HepG2 (cell line): Measurements from ENCODE around the gene AGRN. TPM values are rescaled to one million over a fixed set of nuclear protein-coding genes. Genes with fewer than 3 reads are reported as not detected.
A peak's percentile ranks its signal among the peaks of the same experiment; 100 is the strongest.

Experiments
- AHDC1 ChIP-seq: sonication (generic); formaldehyde crosslinking; IDR thresholded peaks from 2 replicates; pipeline ENCODE4 v1.5.1; 2020; ENCODE audit warnings: mild to moderate bottlenecking, missing genetic modification reagents, borderline replicate concordance
- CBFB ChIP-seq: sonication (generic); formaldehyde crosslinking; IDR thresholded peaks from 2 replicates; pipeline ENCODE4 v1.4.0; 2020; ENCODE audit warnings: missing genetic modification reagents
- CCAR2 ChIP-seq: fragments of 200-400 bp; formaldehyde crosslinking; optimal IDR thresholded peaks from 2 replicates; pipeline ENCODE3; 2018; ENCODE audit warnings: low read depth, mild to moderate bottlenecking, low read length, moderate library complexity
- CHD2 ChIP-seq: IDR thresholded peaks from 2 replicates; pipeline ENCODE4 v1.6.1; 2011; ENCODE audit warnings: low read depth, low read length, improper control_type of control experiment
- CREB1 ChIP-seq, 2 experiments: fragments of 450-650 bp in 1 of 2; IDR thresholded peaks; 2 replicates each; pipeline ENCODE4 v1.6.1; 2016 to 2017; ENCODE audit warnings: control low read depth in 1 of 2, mild to moderate bottlenecking in 1 of 2, missing compliant biosample characterization in 1 of 2, missing genetic modification characterization in 1 of 2
- EZH2 ChIP-seq: conservative IDR thresholded peaks from 2 replicates; pipeline ENCODE4 v1.6.1; 2012; ENCODE audit warnings: mild to moderate bottlenecking, low read depth, low read length, moderate library complexity
- GPN1 ChIP-seq: sonication (generic); formaldehyde crosslinking; IDR thresholded peaks from 2 replicates; pipeline ENCODE4 v1.5.1; 2020; ENCODE audit warnings: missing genetic modification reagents, borderline replicate concordance
- HNF1B ChIP-seq: sonication (generic); formaldehyde crosslinking; IDR thresholded peaks from 2 replicates; pipeline ENCODE4 v1.5.1; 2020; ENCODE audit warnings: mild to moderate bottlenecking, moderate library complexity, missing genetic modification reagents
- KLF11 ChIP-seq: IDR thresholded peaks from 2 replicates; pipeline ENCODE4 v1.6.1; 2016; ENCODE audit warnings: missing compliant biosample characterization
- PHB2 ChIP-seq: fragments of 450-650 bp; IDR thresholded peaks from 2 replicates; pipeline ENCODE4 v1.6.1; 2018; ENCODE audit not compliant: partially characterized antibody
- RBM39 ChIP-seq: fragments of 200-400 bp; formaldehyde crosslinking; IDR thresholded peaks from one replicate; pipeline ENCODE4 v1.6.1; 2018; ENCODE audit warnings: antibody characterized with exemption, mild to moderate bottlenecking, low read depth, low read length; ENCODE audit not compliant: poor library complexity, severe bottlenecking
- TFDP2 ChIP-seq: sonication (generic); formaldehyde crosslinking; IDR thresholded peaks from 2 replicates; pipeline ENCODE4 v1.4.0; 2020; ENCODE audit warnings: missing genetic modification reagents
- ZBTB20 ChIP-seq: sonication (generic); formaldehyde crosslinking; IDR thresholded peaks from 2 replicates; pipeline ENCODE4 v1.8.1; 2023; ENCODE audit warnings: missing genetic modification reagents, low read depth, mild to moderate bottlenecking, borderline replicate concordance
- ZMAT3 ChIP-seq: sonication (generic); formaldehyde crosslinking; conservative IDR thresholded peaks from 2 replicates; pipeline ENCODE4 v1.7.0; 2021; ENCODE audit warnings: missing genetic modification reagents
- ZNF234 ChIP-seq: sonication (generic); formaldehyde crosslinking; conservative IDR thresholded peaks from 2 replicates; pipeline ENCODE4 v1.5.1; 2020; ENCODE audit warnings: mild to moderate bottlenecking, missing genetic modification reagents
- ZNF34 ChIP-seq: sonication (generic); formaldehyde crosslinking; IDR thresholded peaks from 2 replicates; pipeline ENCODE4 v1.4.0; 2020; ENCODE audit warnings: mild to moderate bottlenecking, missing genetic modification reagents, borderline replicate concordance
- ZNF446 ChIP-seq: sonication (generic); formaldehyde crosslinking; IDR thresholded peaks from 2 replicates; pipeline ENCODE4 v1.5.0; 2020; ENCODE audit warnings: mild to moderate bottlenecking, missing genetic modification reagents
- ZSCAN12 ChIP-seq: sonication (generic); formaldehyde crosslinking; IDR thresholded peaks from 2 replicates; pipeline ENCODE4 v1.9.0; 2021; ENCODE audit warnings: mild to moderate bottlenecking, missing genetic modification reagents
- ZSCAN30 ChIP-seq: sonication (generic); formaldehyde crosslinking; IDR thresholded peaks from 2 replicates; pipeline ENCODE4 v1.5.0; 2020; ENCODE audit warnings: mild to moderate bottlenecking, missing genetic modification reagents
- polyA plus RNA-seq, 8 experiments: library from polyadenylated mRNA; depleted of rRNA in 3 of 8; stranded (reverse) in 7 of 8; unstranded in 1 of 8; fragments of >200 nt; fragmentation: Illumina TruSeq in 4 of 8; extraction: Trizol in 4 of 8; gene quantifications; 2 replicates each; pipeline versions ENCODE4 v1.2.1 to v1.2.3, GENCODE V29; 2011 to 2016; ENCODE audit warnings: low read depth in 4 of 8, missing spikeins in 1 of 8, mixed read lengths in 1 of 8; ENCODE audit not compliant: insufficient read depth in 1 of 8
- total RNA-seq, 5 experiments: library from RNA; depleted of rRNA; stranded (reverse); fragments of >200 nt; fragmentation: Illumina TruSeq; extraction: Trizol; gene quantifications; 2 replicates each; pipeline ENCODE4 v1.2.3, GENCODE V29; 2016; ENCODE audit warnings: low read depth in 1 of 5

The AGRN gene
- total and polyA plus RNA-seq, 2 of the 13 experiments (the other 11 are each of a cell fraction or from before 2014, with no cell fraction given): 29.8 to 65.2 TPM

- TF ChIP-seq ZNF234 (peak; percentile 99), KLF11 (no peak), CCAR2 (no peak), RBM39 (no peak), CREB1 (IDR thresholded peaks at IDR 0.05) (peak; percentile 100), CREB1 (CRISPR knock-in tag; IDR thresholded peaks at IDR 0.05) (peak; percentile 96), CBFB (CRISPR knock-in tag) (peak; percentile 65), GPN1 (CRISPR knock-in tag) (no peak), PHB2 (no peak), ZNF446 (0 out of 2 replicates have a peak, but pooled peaks have one; percentile 60), CHD2 (no peak), TFDP2 (peak; percentile 76), ZSCAN12 (CRISPR knock-in tag) (no peak), AHDC1 (CRISPR knock-in tag) (no peak; the same call in 1 of the 2 replicates), ZNF34 (no peak), EZH2 (no peak), ZBTB20 (CRISPR knock-in tag) (no peak), ZMAT3 (CRISPR knock-in tag) (peak; percentile 87; the same call in 1 of the 2 replicates), HNF1B (peak; percentile 75; the same call in 1 of the 2 replicates), ZSCAN30 (CRISPR knock-in tag) (no peak)
These were observed 19.4 kb upstream of the AGRN start (continued) for GRCh38 chr1:1000357-1001056.
